Naive B cell (primary cell): Measurements from ENCODE around the gene FAM228A. TPM values are rescaled to one million over a fixed set of nuclear protein-coding genes. Genes with fewer than 3 reads are reported as not detected.

Source experiments
- ATAC-seq, 2 donors: fragments of 150-1000 bp; cut with Tn5 transposase; 2 replicates each; pipeline ENCODE4 v1.10.0; 2021; ENCODE audit warnings: low read depth in 2 of 2, mild to moderate bottlenecking in 2 of 2, moderate library complexity in 2 of 2
- DNase-seq: peaks from one replicate; pipeline ENCODE4 v3.0.0; 2022
- H3K27ac Mint-ChIP-seq, 6 donors: one replicate each; pipeline ENCODE4 v1.8.0; 2020 to 2022; ENCODE audit warnings: mild to moderate bottlenecking in 6 of 6, mixed read lengths in 6 of 6, moderate library complexity in 5 of 6, inconsistent platforms in 2 of 6
- H3K27me3 Mint-ChIP-seq, 3 donors: one replicate each; pipeline ENCODE4 v1.8.0; 2021 to 2022; ENCODE audit warnings: mixed read lengths in 3 of 3, mild to moderate bottlenecking in 1 of 3
- H3K36me3 Mint-ChIP-seq, 2 donors: one replicate each; pipeline ENCODE4 v1.8.0; 2020 to 2022; ENCODE audit warnings: mixed read lengths in 2 of 2, inconsistent platforms in 1 of 2, mild to moderate bottlenecking in 1 of 2
- H3K4me1 Mint-ChIP-seq, 3 donors: one replicate each; pipeline ENCODE4 v1.8.0; 2020 to 2022; ENCODE audit warnings: mixed read lengths in 3 of 3, inconsistent platforms in 1 of 3, mild to moderate bottlenecking in 1 of 3, moderate library complexity in 1 of 3
- H3K4me3 Mint-ChIP-seq, 8 donors: one replicate each; pipeline ENCODE4 v1.8.0; 2020 to 2022; ENCODE audit warnings: mild to moderate bottlenecking in 8 of 8, mixed read lengths in 8 of 8, moderate library complexity in 8 of 8, inconsistent platforms in 2 of 8
- H3K9me3 Mint-ChIP-seq, 7 donors: one replicate each; pipeline ENCODE4 v1.8.0; 2020 to 2022; ENCODE audit warnings: mixed read lengths in 7 of 7, mild to moderate bottlenecking in 5 of 7, inconsistent platforms in 2 of 7, moderate library complexity in 1 of 7
- polyA plus RNA-seq, 6 donors: library from polyadenylated mRNA; unstranded; fragments of 300-500 nt; fragmentation: Illumina TruSeq; gene quantifications; one replicate each; pipeline ENCODE4 v1.2.3, GENCODE V29; 2021; ENCODE audit warnings: low read depth in 6 of 6

The FAM228A gene
- polyA plus RNA-seq, 6 donors from 2014 or later: not detected

DNA sequence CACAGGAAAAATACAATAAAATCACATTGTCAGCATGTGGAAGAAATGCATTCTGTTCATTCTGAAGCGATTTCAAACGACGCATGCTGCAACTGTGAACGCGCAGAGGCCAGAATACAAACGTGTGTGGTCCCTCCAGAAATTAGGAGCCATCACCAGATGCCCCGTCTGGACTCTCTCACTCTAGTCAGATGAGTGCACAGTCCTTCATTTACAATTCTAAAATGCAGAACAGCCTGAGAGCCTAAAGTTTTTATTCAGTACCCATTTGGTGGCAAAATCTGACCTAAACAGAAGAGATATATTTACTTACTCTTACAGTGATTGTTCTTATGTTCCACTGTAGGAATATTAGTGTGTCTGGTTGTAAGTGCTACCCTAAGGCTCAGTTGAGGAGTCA, 36.6 kb downstream of the FAM228A start:
- peaks cover 42 to 63% of the 10 kb centered on the region in 2 donors for H3K36me3 Mint-ChIP-seq
- no peak overlapping the region for H3K4me3 Mint-ChIP-seq
- H3K27ac Mint-ChIP-seq: no peak overlapping the region

DNA sequence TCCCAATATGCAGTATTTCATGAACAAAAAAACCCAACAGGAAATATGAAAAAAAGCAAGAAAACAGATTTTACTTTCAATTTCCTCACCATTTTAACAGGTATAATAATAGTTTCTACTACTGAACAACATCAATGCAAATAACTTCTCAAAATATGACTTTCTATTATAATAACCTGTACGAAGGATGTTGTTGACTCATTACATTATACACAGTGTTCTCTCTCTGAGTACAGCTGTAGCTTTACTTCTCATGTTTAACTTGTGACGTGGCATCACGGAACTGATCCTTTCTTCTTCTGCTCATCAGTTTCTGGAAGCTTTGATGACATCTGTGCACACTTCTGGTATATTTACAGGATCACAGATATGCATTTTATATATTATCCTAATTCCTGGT, 40.0 kb downstream of the FAM228A start:
- Mint-ChIP-seq H3K4me1 (peaks cover 0 to 3% (median 0%) of the 10 kb centered on the region in 3 donors), H3K27ac (peak overlapping the region in 1 of 6 donors; percentile 13)
- ATAC-seq: peak; percentile 60 to 92

More for the DNA sequence above, 36.6 kb downstream of the FAM228A start:
- Mint-ChIP-seq H3K4me1 (peaks cover 0 to 12% (median 0%) of the 10 kb centered on the region in 3 donors), H3K27me3 (no peaks in the 10 kb centered on the region), H3K9me3 (no peaks in the 10 kb centered on the region)
- ATAC-seq (no peak), DNase-seq (no peak)

GRCh38 chr2:24220554-24221291, 45.9 kb downstream of the FAM228A start:
- Mint-ChIP-seq H3K36me3 (peaks cover 19 to 23% of the 10 kb centered on the region in 2 donors), H3K27me3 (no peaks in the 10 kb centered on the region), H3K4me3 (no peak overlapping the region), H3K4me1 (peaks cover 0 to 5% (median 2%) of the 10 kb centered on the region in 3 donors), H3K9me3 (no peaks in the 10 kb centered on the region), H3K27ac (peak overlapping the region in 1 of 6 donors; percentile 13)
- no peak for DNase-seq
- ATAC-seq: no peak

More for the DNA sequence above, 40.0 kb downstream of the FAM228A start:
- H3K36me3 Mint-ChIP-seq: peaks cover 25 to 30% of the 10 kb centered on the region in 2 donors
- H3K27me3 Mint-ChIP-seq: no peaks in the 10 kb centered on the region
- no peaks in the 10 kb centered on the region for H3K9me3 Mint-ChIP-seq
- no peak overlapping the region for H3K4me3 Mint-ChIP-seq
- DNase-seq: no peak

DNA sequence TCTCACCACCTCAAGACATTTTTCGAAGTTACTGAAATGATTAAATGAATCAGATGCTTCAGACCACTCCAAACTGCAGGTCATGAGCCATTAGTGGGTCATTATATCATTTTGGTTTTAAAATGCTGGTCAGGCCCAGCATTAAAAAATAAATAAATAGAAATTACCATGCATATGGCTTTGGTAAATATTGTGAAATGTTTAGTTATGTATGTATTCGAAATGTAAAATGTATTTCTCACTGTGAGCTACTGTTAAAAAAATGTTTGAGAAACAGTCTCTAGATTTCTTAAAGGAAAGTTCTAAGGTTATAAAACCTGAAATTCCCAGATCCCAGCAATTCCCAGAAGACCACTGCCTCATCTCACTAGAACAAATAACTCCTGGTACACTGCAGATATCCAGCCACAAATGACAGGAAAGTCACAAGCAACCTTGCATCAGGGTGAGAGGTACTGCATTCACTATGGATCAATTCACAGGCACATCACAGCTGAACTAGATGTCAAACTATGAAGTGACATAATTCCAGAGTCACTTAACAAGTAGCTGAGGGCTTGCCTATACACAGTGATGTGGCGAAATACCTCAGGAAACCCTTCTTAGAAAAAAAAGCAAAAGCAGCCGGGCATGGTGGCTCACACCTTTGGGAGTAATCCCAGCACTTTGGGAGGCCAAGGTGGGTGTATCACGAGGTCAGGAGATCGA, 46.6 kb downstream of the FAM228A start:
- no peaks in the 10 kb centered on the region for H3K27me3 Mint-ChIP-seq
- H3K4me1 Mint-ChIP-seq: peaks cover 0 to 5% (median 2%) of the 10 kb centered on the region in 3 donors
- no peak for DNase-seq
- ATAC-seq: no peak
- no peak overlapping the region for H3K27ac Mint-ChIP-seq
- peaks cover 20 to 24% of the 10 kb centered on the region in 2 donors for H3K36me3 Mint-ChIP-seq
- no peak overlapping the region for H3K4me3 Mint-ChIP-seq
- no peaks in the 10 kb centered on the region for H3K9me3 Mint-ChIP-seq

DNA sequence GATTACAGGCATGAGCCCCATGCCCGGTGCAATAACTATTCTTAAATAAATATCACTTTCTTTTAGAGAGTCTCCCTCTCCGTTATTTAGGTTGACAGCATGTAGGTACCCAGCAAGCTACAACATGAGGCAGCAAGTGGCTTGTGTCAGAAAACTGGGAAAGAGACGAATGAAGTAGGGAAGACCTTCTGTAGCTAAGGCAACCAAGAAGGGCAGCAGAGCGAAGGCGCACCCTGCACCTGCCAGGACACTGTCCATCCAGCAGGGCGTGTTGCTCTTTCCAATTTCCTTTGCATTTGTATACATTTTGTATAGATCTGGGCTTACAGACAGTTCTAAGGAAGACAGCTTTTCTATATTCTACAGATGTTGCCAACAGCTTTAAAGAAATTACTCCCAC, 48.1 kb downstream of the FAM228A start:
- DNase-seq: no peak
- Mint-ChIP-seq H3K4me1 (peaks cover 0 to 5% (median 2%) of the 10 kb centered on the region in 3 donors), H3K27ac (no peak overlapping the region), H3K4me3 (no peak overlapping the region), H3K27me3 (no peaks in the 10 kb centered on the region), H3K9me3 (no peaks in the 10 kb centered on the region), H3K36me3 (peaks cover 21 to 35% of the 10 kb centered on the region in 2 donors)
- no peak for ATAC-seq

- Mint-ChIP-seq H3K36me3 (peaks cover 21 to 27% of the 10 kb centered on the region in 2 donors), H3K27ac (peak overlapping the region in 2 of 6 donors; percentile 52 to 88), H3K4me1 (peaks cover 0 to 5% (median 2%) of the 10 kb centered on the region in 3 donors)
Observed at GRCh38 chr2:24225499-24226242, 50.8 kb downstream of the FAM228A start.

GRCh38 chr2:24228470-24228869, 53.6 kb downstream of the FAM228A start:
- Mint-ChIP-seq H3K27me3 (no peaks in the 10 kb centered on the region), H3K9me3 (no peaks in the 10 kb centered on the region), H3K4me3 (no peak overlapping the region), H3K27ac (peak overlapping the region in 2 of 6 donors; percentile 21 to 50), H3K36me3 (peaks cover 21 to 25% of the 10 kb centered on the region in 2 donors), H3K4me1 (peaks cover 0 to 5% (median under 1%) of the 10 kb centered on the region in 3 donors)
- ATAC-seq (no peak), DNase-seq (no peak)

More at GRCh38 chr2:24225499-24226242, 50.8 kb downstream of the FAM228A start:
- Mint-ChIP-seq H3K4me3 (no peak overlapping the region), H3K9me3 (no peaks in the 10 kb centered on the region), H3K27me3 (no peaks in the 10 kb centered on the region)
- ATAC-seq (no peak), DNase-seq (no peak)

DNA sequence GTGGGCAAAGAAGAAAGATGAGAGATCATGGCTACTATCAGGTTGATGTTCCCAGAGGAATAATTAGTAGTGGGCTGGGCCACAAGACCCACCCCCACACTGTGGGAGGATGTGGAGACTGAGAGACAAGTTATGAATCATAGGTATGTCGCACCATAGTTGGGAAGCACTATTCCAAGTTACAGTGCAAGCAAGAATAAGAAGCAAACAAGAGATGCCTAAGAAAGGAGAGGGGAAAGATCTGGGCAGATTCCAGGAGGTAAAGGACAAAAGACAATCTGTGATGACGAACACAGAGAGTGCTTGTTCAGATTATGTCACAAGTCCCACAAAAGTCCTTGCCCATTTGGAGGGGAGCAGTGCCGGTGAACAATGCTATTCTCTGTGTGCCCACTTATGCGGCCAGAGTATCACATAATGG, 56.6 kb downstream of the FAM228A start:
- Mint-ChIP-seq H3K4me1 (peaks cover 0 to 4% (median 0%) of the 10 kb centered on the region in 3 donors), H3K27me3 (no peaks in the 10 kb centered on the region), H3K9me3 (no peaks in the 10 kb centered on the region), H3K36me3 (peaks cover 13 to 17% of the 10 kb centered on the region in 2 donors), H3K4me3 (no peak overlapping the region), H3K27ac (no peak overlapping the region)
- DNase-seq (no peak), ATAC-seq (no peak)

- H3K27me3 Mint-ChIP-seq: no peaks in the 10 kb centered on the region
- peaks cover 0 to 4% (median 0%) of the 10 kb centered on the region in 3 donors for H3K4me1 Mint-ChIP-seq
- H3K36me3 Mint-ChIP-seq: peaks cover 0 to 13% of the 10 kb centered on the region in 2 donors
- DNase-seq (no peak), ATAC-seq (no peak)
- no peak overlapping the region for H3K27ac Mint-ChIP-seq
- H3K9me3 Mint-ChIP-seq: no peaks in the 10 kb centered on the region
- H3K4me3 Mint-ChIP-seq: no peak overlapping the region
Observed at GRCh38 chr2:24233321-24233720, 58.5 kb downstream of the FAM228A start.

DNA sequence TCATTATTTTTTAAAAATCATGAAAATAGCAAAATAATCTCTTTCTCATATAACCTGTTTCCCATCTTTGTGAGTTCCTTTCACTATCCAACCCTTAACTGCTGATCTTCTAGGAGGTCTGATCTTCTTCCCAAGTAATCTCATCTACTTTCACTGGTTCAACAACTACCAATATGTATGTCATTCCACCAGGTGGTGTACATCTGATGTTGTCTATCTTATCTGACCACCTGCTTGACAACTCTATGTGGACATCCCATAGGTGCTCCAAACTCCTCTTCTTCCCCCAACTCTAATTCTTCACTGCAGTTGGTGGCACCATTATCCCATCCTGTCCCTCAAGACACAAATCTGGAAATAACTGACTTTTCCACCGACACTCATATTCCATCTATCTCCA, 62.5 kb downstream of the FAM228A start:
- H3K36me3 Mint-ChIP-seq: peaks cover 0 to 13% of the 10 kb centered on the region in 2 donors
- H3K27me3 Mint-ChIP-seq: no peaks in the 10 kb centered on the region
- DNase-seq: no peak
- no peak for ATAC-seq
- H3K27ac Mint-ChIP-seq: peak overlapping the region in 4 of 6 donors; percentile 1 to 58 (median 10)
- H3K9me3 Mint-ChIP-seq: no peaks in the 10 kb centered on the region
- peaks cover 0 to 4% (median 0%) of the 10 kb centered on the region in 3 donors for H3K4me1 Mint-ChIP-seq
- H3K4me3 Mint-ChIP-seq: no peak overlapping the region

GRCh38 chr2:24238158-24238557, 63.3 kb downstream of the FAM228A start:
- Mint-ChIP-seq H3K36me3 (peaks cover 0 to 13% of the 10 kb centered on the region in 2 donors), H3K4me3 (no peak overlapping the region), H3K27ac (peak overlapping the region in 2 of 6 donors; percentile 8 to 34), H3K4me1 (peaks cover 0 to 4% (median 0%) of the 10 kb centered on the region in 3 donors), H3K27me3 (no peaks in the 10 kb centered on the region), H3K9me3 (no peaks in the 10 kb centered on the region)
- no peak for DNase-seq
- ATAC-seq: no peak

DNA sequence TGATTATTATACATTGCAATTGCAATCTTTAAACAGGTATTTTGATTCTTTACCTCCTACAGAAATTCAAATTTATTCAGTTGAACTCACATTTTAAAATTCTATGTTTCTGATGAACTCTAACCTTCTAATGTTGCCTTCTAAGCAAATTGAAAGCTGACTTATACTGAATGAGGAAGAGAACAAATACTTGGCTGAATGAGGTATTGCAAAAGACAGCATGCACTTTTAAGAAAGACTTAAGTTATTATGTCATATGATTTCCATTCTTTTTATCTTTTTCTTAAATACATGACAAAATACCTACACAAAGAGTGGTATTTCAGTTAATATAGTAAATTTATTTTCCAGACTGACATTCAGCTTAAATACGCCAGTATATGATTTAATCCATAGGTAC, 64.7 kb downstream of the FAM228A start:
- H3K4me3 Mint-ChIP-seq: no peak overlapping the region
- H3K9me3 Mint-ChIP-seq: no peaks in the 10 kb centered on the region
- H3K27me3 Mint-ChIP-seq: no peaks in the 10 kb centered on the region
- no peak overlapping the region for H3K27ac Mint-ChIP-seq
- no peak for DNase-seq
- H3K4me1 Mint-ChIP-seq: peaks cover 0 to 4% (median 0%) of the 10 kb centered on the region in 3 donors
- no peak for ATAC-seq
- peaks cover 0 to 5% of the 10 kb centered on the region in 2 donors for H3K36me3 Mint-ChIP-seq
